ENCODE results near the gene RAP2A. TPM values are rescaled to one million over a fixed set of nuclear protein-coding genes. Genes with fewer than 3 reads are reported as not detected.

The RAP2A gene
- total RNA-seq, 1 experiment from 2014 or later, result 32.1 TPM

DNA sequence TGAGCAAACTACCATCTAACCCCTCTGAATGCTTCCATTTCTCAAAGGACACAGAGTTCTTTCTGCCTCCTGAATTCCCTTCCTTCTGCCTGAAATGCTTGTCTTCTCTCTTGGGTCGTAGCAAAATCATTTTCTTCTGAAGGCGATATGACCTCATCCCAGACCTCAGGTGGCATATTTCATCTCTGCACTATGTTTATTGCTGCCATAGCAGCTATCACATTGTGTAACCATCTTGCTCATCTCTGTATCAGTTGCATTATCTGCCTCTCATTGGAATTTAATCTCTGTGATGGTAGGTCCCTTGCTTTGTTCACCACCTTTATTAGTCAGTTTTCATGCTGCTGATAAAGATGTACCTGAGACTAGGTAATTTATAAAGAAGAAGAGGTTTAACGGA is 32.5 kb upstream of the RAP2A start:
- Histone ChIP-seq H4K5ac (ENCODE audit: insufficient read length, low read depth, low read length) (no peak overlapping the region), H3K27me3 (ENCODE audit: insufficient read depth, low read length) (peaks cover 2% of the 10 kb centered on the region; the same call in 1 of the 2 replicates), H2AFZ (ENCODE audit: low read length) (no peak overlapping the region), H4K20me1 (ENCODE audit: control insufficient read depth, insufficient read depth, insufficient read length) (no peaks in the 10 kb centered on the region), H2BK20ac (ENCODE audit: low read depth, low read length, poor library complexity, severe bottlenecking) (no peak overlapping the region), H2BK15ac (ENCODE audit: low read depth, low read length) (no peak overlapping the region), H3K23me2 (ENCODE audit: insufficient read length, low read depth, low read length, poor library complexity, severe bottlenecking) (no peaks in the 10 kb centered on the region), H3K4me1 (ENCODE audit: insufficient read depth, low read length) (no peaks in the 10 kb centered on the region), H3T11ph (ENCODE audit: low read length) (no peak overlapping the region), H3K14ac (ENCODE audit: insufficient read depth, low read length) (no peak overlapping the region), H3K79me1 (ENCODE audit: insufficient read depth, low read depth, low read length, poor library complexity, severe bottlenecking) (no peaks in the 10 kb centered on the region), H2AK5ac (ENCODE audit: insufficient read length, low read length) (no peak overlapping the region), H2BK12ac (ENCODE audit: insufficient read length, low read depth, low read length) (no peak overlapping the region), H3K9ac (ENCODE audit: extremely low read depth, insufficient read length, low read length) (no peak overlapping the region), H4K91ac (ENCODE audit: insufficient read length, low read depth, low read length) (no peak overlapping the region), H3K27ac (ENCODE audit: insufficient read length, low read depth, low read length) (no peak overlapping the region), H3K56ac (ENCODE audit: insufficient read length, low read depth, low read length) (no peak overlapping the region), H4K8ac (replicated peaks; ENCODE audit: insufficient read length, low read depth, low read length) (no peak overlapping the region), H3K9me3 (ENCODE audit: control insufficient read depth, low read depth, low read length) (no peaks in the 10 kb centered on the region), H3K18ac (ENCODE audit: insufficient read length, low read depth, low read length) (no peak overlapping the region), H3K79me2 (ENCODE audit: insufficient read depth, low read length) (no peaks in the 10 kb centered on the region), H3K4me2 (ENCODE audit: insufficient read depth, insufficient read length, low read length) (no peak overlapping the region), H2BK5ac (ENCODE audit: insufficient read length, low read length) (no peak overlapping the region), H3K4ac (ENCODE audit: low read depth, low read length) (no peak overlapping the region), H2BK120ac (ENCODE audit: low read depth, low read length, poor library complexity, severe bottlenecking) (no peak overlapping the region), H3K23ac (ENCODE audit: insufficient read length, low read depth, low read length) (no peak overlapping the region)
- H3K9me3 Mint-ChIP-seq, result no peaks in the 10 kb centered on the region; a peak in 2 of 5 replicates
- no peak for TF ChIP-seq CTCF (conservative IDR thresholded peaks at IDR 0.05)
- WGBS (ENCODE audit: extremely low coverage, insufficient read length, low lambda C conversion rate), result no CpG with 5 or more reads among the region's 3 CpGs
- no peak for DNase-seq
- H3K36me3 Mint-ChIP-seq (ENCODE audit: insufficient read depth in 1 of 3, low read depth in 3 of 3), result no peaks in the 10 kb centered on the region
- peaks cover 8% of the 10 kb centered on the region for H3K27me3 Mint-ChIP-seq (ENCODE audit: low read depth)
- no peak overlapping the region for H3K4me3 Mint-ChIP-seq
- no peaks in the 10 kb centered on the region for H3K4me1 Mint-ChIP-seq
- H3K27ac Mint-ChIP-seq, result no peak overlapping the region
